ENCODE data around the gene KPNA5.

DNA sequence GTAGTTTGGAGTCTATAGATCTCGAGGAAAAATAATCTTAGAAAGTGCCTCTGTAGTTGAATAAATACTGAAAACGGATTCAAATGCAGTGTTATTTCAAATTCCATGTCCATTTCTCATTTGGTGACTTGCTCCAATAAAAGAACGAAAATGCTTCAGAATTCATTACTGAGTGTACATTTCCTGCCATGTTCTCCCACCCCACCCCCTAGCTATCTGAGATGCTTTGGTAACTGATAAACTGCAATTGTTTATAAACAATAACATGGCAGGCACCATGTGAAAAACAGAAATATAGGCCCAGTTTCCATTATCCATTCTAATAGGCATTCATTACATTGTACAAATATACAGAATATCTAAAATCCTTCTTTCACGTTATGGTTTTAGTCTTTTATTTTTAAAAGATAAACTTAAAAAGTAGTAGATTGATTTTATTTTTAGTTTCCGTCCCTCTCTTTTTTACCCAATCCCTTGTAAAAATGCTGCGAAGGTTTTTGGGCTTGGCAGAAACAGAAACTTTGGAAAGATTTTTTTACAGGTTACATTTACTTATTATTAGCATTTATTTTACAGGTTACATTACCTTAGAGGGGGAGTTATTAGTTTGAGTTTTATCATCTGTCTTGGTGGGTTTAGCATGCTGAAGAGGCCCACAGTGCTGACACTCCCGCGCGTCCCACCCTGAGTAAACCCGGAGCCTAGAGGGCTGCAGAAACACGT is 83.1 kb downstream of the KPNA5 start:
- no peak for TF ChIP-seq USF1 (CRISPR knock-in tag; IDR thresholded peaks at IDR 0.05)
- TF ChIP-seq ZNF416 (CRISPR knock-in tag; IDR thresholded peaks at IDR 0.05) = no peak
- TF ChIP-seq, protein P1, sequence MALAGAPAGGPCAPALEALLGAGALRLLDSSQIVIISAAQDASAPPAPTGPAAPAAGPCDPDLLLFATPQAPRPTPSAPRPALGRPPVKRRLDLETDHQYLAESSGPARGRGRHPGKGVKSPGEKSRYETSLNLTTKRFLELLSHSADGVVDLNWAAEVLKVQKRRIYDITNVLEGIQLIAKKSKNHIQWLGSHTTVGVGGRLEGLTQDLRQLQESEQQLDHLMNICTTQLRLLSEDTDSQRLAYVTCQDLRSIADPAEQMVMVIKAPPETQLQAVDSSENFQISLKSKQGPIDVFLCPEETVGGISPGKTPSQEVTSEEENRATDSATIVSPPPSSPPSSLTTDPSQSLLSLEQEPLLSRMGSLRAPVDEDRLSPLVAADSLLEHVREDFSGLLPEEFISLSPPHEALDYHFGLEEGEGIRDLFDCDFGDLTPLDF (CRISPR knock-in tag; IDR thresholded peaks at IDR 0.05) = no peak
- no peak for TF ChIP-seq CTCF (IDR thresholded peaks at IDR 0.05)
- TF ChIP-seq NR1H2 (CRISPR knock-in tag; IDR thresholded peaks at IDR 0.05) = no peak
- TF ChIP-seq, protein P2, sequence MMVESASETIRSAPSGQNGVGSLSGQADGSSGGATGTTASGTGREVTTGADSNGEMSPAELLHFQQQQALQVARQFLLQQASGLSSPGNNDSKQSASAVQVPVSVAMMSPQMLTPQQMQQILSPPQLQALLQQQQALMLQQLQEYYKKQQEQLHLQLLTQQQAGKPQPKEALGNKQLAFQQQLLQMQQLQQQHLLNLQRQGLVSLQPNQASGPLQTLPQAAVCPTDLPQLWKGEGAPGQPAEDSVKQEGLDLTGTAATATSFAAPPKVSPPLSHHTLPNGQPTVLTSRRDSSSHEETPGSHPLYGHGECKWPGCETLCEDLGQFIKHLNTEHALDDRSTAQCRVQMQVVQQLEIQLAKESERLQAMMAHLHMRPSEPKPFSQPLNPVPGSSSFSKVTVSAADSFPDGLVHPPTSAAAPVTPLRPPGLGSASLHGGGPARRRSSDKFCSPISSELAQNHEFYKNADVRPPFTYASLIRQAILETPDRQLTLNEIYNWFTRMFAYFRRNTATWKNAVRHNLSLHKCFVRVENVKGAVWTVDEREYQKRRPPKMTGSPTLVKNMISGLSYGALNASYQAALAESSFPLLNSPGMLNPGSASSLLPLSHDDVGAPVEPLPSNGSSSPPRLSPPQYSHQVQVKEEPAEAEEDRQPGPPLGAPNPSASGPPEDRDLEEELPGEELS (CRISPR knock-in tag; IDR thresholded peaks at IDR 0.05) = no peak
